Measurements from ENCODE around the gene DEXI.
"Not testable (repeated sequence)": the region's sequence is repeated elsewhere in the genome, so short reads cannot be mapped to it uniquely, and the experiment has no call there.

DEXI gene

GRCh38 chr16:10930755-10931093, 11.5 kb downstream of the DEXI start:
- no peak overlapping the region for H3K4me3 ChIP-seq (ENCODE audit: low read length)
- H3K4me1 ChIP-seq (ENCODE audit: control insufficient read depth, insufficient read depth, low read length): peaks cover 8% of the 10 kb centered on the region
- no peak overlapping the region for H3K4me2 ChIP-seq (ENCODE audit: low read length)
- no peaks in the 10 kb centered on the region for H3K9me3 ChIP-seq (replicated peaks; ENCODE audit: low read length)
- no peaks in the 10 kb centered on the region for H3K27me3 ChIP-seq (ENCODE audit: control insufficient read depth, insufficient read depth, low read length)
- H3K36me3 ChIP-seq (ENCODE audit: insufficient read depth, low read length): peaks cover 44% of the 10 kb centered on the region
- no peak overlapping the region for H3K9ac ChIP-seq (ENCODE audit: low read depth, low read length)

GRCh38 chr16:10929853-10930754, 12.2 kb downstream of the DEXI start:
- H3K27me3 ChIP-seq (ENCODE audit: control insufficient read depth, insufficient read depth, low read length): no peaks in the 10 kb centered on the region
- no peak overlapping the region for H3K9ac ChIP-seq (ENCODE audit: low read depth, low read length)
- H3K4me3 ChIP-seq (ENCODE audit: low read length): no peak overlapping the region
- no peaks in the 10 kb centered on the region for H3K9me3 ChIP-seq (replicated peaks; ENCODE audit: low read length)
- no peak overlapping the region for H3K4me2 ChIP-seq (ENCODE audit: low read length)
- H3K4me1 ChIP-seq (ENCODE audit: control insufficient read depth, insufficient read depth, low read length): peaks cover 4% of the 10 kb centered on the region
- H3K36me3 ChIP-seq (ENCODE audit: insufficient read depth, low read length): peaks cover 44% of the 10 kb centered on the region

GRCh38 chr16:10929097-10929496, 13.2 kb downstream of the DEXI start:
- H3K36me3 ChIP-seq (ENCODE audit: insufficient read depth, low read length): peaks cover 44% of the 10 kb centered on the region

GRCh38 chr16:10927497-10928112, 14.7 kb downstream of the DEXI start:
- no peak overlapping the region for H3K4me3 ChIP-seq (ENCODE audit: low read length)
- H3K4me1 ChIP-seq (ENCODE audit: control insufficient read depth, insufficient read depth, low read length): peaks cover 6% of the 10 kb centered on the region
- no peak overlapping the region for H3K4me2 ChIP-seq (ENCODE audit: low read length)
- no peaks in the 10 kb centered on the region for H3K27me3 ChIP-seq (ENCODE audit: control insufficient read depth, insufficient read depth, low read length)
- peaks cover 37% of the 10 kb centered on the region for H3K36me3 ChIP-seq (ENCODE audit: insufficient read depth, low read length)
- H3K9me3 ChIP-seq (replicated peaks; ENCODE audit: low read length): no peaks in the 10 kb centered on the region
- H3K9ac ChIP-seq (ENCODE audit: low read depth, low read length): no peak overlapping the region

More at GRCh38 chr16:10929097-10929496, 13.2 kb downstream of the DEXI start:
- not testable (repeated sequence) for H3K4me1 ChIP-seq (ENCODE audit: control insufficient read depth, insufficient read depth, low read length); H3K4me2 ChIP-seq (ENCODE audit: low read length); H3K9ac ChIP-seq (ENCODE audit: low read depth, low read length); H3K4me3 ChIP-seq (ENCODE audit: low read length); H3K27me3 ChIP-seq (ENCODE audit: control insufficient read depth, insufficient read depth, low read length); H3K9me3 ChIP-seq (replicated peaks; ENCODE audit: low read length)

GRCh38 chr16:10926867-10927266, 15.4 kb downstream of the DEXI start:
- Histone ChIP-seq H3K9me3 (replicated peaks; ENCODE audit: low read length) (no peaks in the 10 kb centered on the region), H3K9ac (ENCODE audit: low read depth, low read length) (no peak overlapping the region), H3K27me3 (ENCODE audit: control insufficient read depth, insufficient read depth, low read length) (no peaks in the 10 kb centered on the region), H3K36me3 (ENCODE audit: insufficient read depth, low read length) (peaks cover 32% of the 10 kb centered on the region), H3K4me3 (ENCODE audit: low read length) (no peak overlapping the region), H3K4me2 (ENCODE audit: low read length) (no peak overlapping the region), H3K4me1 (ENCODE audit: control insufficient read depth, insufficient read depth, low read length) (peaks cover 13% of the 10 kb centered on the region)

- no peak overlapping the region for H3K4me3 ChIP-seq (ENCODE audit: low read length)
- H3K9ac ChIP-seq (ENCODE audit: low read depth, low read length): no peak overlapping the region
- no peak overlapping the region for H3K4me2 ChIP-seq (ENCODE audit: low read length)
- H3K27me3 ChIP-seq (ENCODE audit: control insufficient read depth, insufficient read depth, low read length): no peaks in the 10 kb centered on the region
- peaks cover 15% of the 10 kb centered on the region for H3K4me1 ChIP-seq (ENCODE audit: control insufficient read depth, insufficient read depth, low read length)
- H3K9me3 ChIP-seq (replicated peaks; ENCODE audit: low read length): no peaks in the 10 kb centered on the region
- peaks cover 31% of the 10 kb centered on the region for H3K36me3 ChIP-seq (ENCODE audit: insufficient read depth, low read length)
These were observed 16.2 kb downstream of the DEXI start for GRCh38 chr16:10926094-10926493.

GRCh38 chr16:10925285-10925684, 17.0 kb downstream of the DEXI start:
- not testable (repeated sequence) for H3K9ac ChIP-seq (ENCODE audit: low read depth, low read length); H3K27me3 ChIP-seq (ENCODE audit: control insufficient read depth, insufficient read depth, low read length); H3K4me3 ChIP-seq (ENCODE audit: low read length); H3K4me2 ChIP-seq (ENCODE audit: low read length); H3K9me3 ChIP-seq (replicated peaks; ENCODE audit: low read length)
- Histone ChIP-seq H3K36me3 (ENCODE audit: insufficient read depth, low read length) (peaks cover 26% of the 10 kb centered on the region), H3K4me1 (ENCODE audit: control insufficient read depth, insufficient read depth, low read length) (peaks cover 15% of the 10 kb centered on the region)

GRCh38 chr16:10923650-10924214, 18.5 kb downstream of the DEXI start:
- Histone ChIP-seq H3K36me3 (ENCODE audit: insufficient read depth, low read length) (peaks cover 19% of the 10 kb centered on the region), H3K4me2 (ENCODE audit: low read length) (no peak overlapping the region), H3K4me1 (ENCODE audit: control insufficient read depth, insufficient read depth, low read length) (peaks cover 11% of the 10 kb centered on the region), H3K9me3 (replicated peaks; ENCODE audit: low read length) (no peaks in the 10 kb centered on the region), H3K27me3 (ENCODE audit: control insufficient read depth, insufficient read depth, low read length) (no peaks in the 10 kb centered on the region), H3K9ac (ENCODE audit: low read depth, low read length) (no peak overlapping the region), H3K4me3 (ENCODE audit: low read length) (no peak overlapping the region)

GRCh38 chr16:10923146-10923649, 19.1 kb downstream of the DEXI start:
- peaks cover 15% of the 10 kb centered on the region for H3K36me3 ChIP-seq (ENCODE audit: insufficient read depth, low read length)
- no peak overlapping the region for H3K9ac ChIP-seq (ENCODE audit: low read depth, low read length)
- no peak overlapping the region for H3K4me2 ChIP-seq (ENCODE audit: low read length)
- no peaks in the 10 kb centered on the region for H3K9me3 ChIP-seq (replicated peaks; ENCODE audit: low read length)
- peaks cover 11% of the 10 kb centered on the region for H3K4me1 ChIP-seq (ENCODE audit: control insufficient read depth, insufficient read depth, low read length)
- no peaks in the 10 kb centered on the region for H3K27me3 ChIP-seq (ENCODE audit: control insufficient read depth, insufficient read depth, low read length)
- no peak overlapping the region for H3K4me3 ChIP-seq (ENCODE audit: low read length)

GRCh38 chr16:10922328-10923145, 19.7 kb downstream of the DEXI start:
- Histone ChIP-seq H3K4me2 (ENCODE audit: low read length) (peak overlapping the region; percentile 30), H3K27me3 (ENCODE audit: control insufficient read depth, insufficient read depth, low read length) (no peaks in the 10 kb centered on the region), H3K9ac (ENCODE audit: low read depth, low read length) (no peak overlapping the region), H3K9me3 (replicated peaks; ENCODE audit: low read length) (no peaks in the 10 kb centered on the region), H3K4me3 (ENCODE audit: low read length) (no peak overlapping the region), H3K4me1 (ENCODE audit: control insufficient read depth, insufficient read depth, low read length) (peaks cover 11% of the 10 kb centered on the region), H3K36me3 (ENCODE audit: insufficient read depth, low read length) (peaks cover 11% of the 10 kb centered on the region)
